HS-5 (cell line): ENCODE results near the gene IFT27.
"Not testable (repeated sequence)": the region's sequence is repeated elsewhere in the genome, so short reads cannot be mapped to it uniquely, and the experiment has no call there.

Experiments used
- DNase-seq: peaks from one replicate; pipeline ENCODE4 v3.0.0-alpha.2; 2012; ENCODE audit warnings: low read depth

Gene IFT27

GRCh38 chr22:36743591-36744412 is 32.1 kb downstream of the IFT27 start:
- no peak for DNase-seq

- no peak for DNase-seq
Observed at GRCh38 chr22:36743011-36743410, 32.9 kb downstream of the IFT27 start.

GRCh38 chr22:36741968-36742367 is 34.0 kb downstream of the IFT27 start:
- DNase-seq: no peak

GRCh38 chr22:36741204-36741793 is 34.6 kb downstream of the IFT27 start:
- DNase-seq: no peak

GRCh38 chr22:36740716-36741115 is 35.2 kb downstream of the IFT27 start:
- no peak for DNase-seq

GRCh38 chr22:36739185-36739584 is 36.7 kb downstream of the IFT27 start:
- DNase-seq: no peak

GRCh38 chr22:36738416-36739020 is 37.4 kb downstream of the IFT27 start:
- DNase-seq: no peak

GRCh38 chr22:36737776-36738175 is 38.1 kb downstream of the IFT27 start:
- DNase-seq: no peak

- no peak for DNase-seq
Observed at GRCh38 chr22:36736701-36737320, 39.1 kb downstream of the IFT27 start.

- no peak for DNase-seq
Observed at GRCh38 chr22:36734171-36735058, 41.5 kb downstream of the IFT27 start.

GRCh38 chr22:36733271-36733670 is 42.6 kb downstream of the IFT27 start:
- no peak for DNase-seq

- no peak for DNase-seq
Observed at GRCh38 chr22:36732609-36733008, 43.3 kb downstream of the IFT27 start.

GRCh38 chr22:36731916-36732315 is 44.0 kb downstream of the IFT27 start:
- no peak for DNase-seq

- not testable (repeated sequence) for DNase-seq
Observed at GRCh38 chr22:36731321-36731720, 44.6 kb downstream of the IFT27 start.

GRCh38 chr22:36730176-36730858 is 45.6 kb downstream of the IFT27 start:
- no peak for DNase-seq

GRCh38 chr22:36729321-36729720 is 46.6 kb downstream of the IFT27 start:
- no peak for DNase-seq

- no peak for DNase-seq
Observed at GRCh38 chr22:36728505-36728904, 47.4 kb downstream of the IFT27 start.

GRCh38 chr22:36727927-36728488 is 47.9 kb downstream of the IFT27 start:
- DNase-seq: no peak

- DNase-seq: no peak
Observed at GRCh38 chr22:36727110-36727509, 48.8 kb downstream of the IFT27 start.

- DNase-seq: no peak
Observed at GRCh38 chr22:36726007-36726380, 49.9 kb downstream of the IFT27 start.
